Mesenteric fat pad (tissue), 1 donor: ENCODE results near the gene ABCC1. TPM values are rescaled to one million over a fixed set of nuclear protein-coding genes. Genes with fewer than 3 reads are reported as not detected.
"Not testable (repeated sequence)": the region's sequence is repeated elsewhere in the genome, so short reads cannot be mapped to it uniquely, and the experiment has no call there.

Experiments
- DNase-seq: peaks from one replicate; pipeline ENCODE4 v3.0.0-alpha.2; 2020; ENCODE audit warnings: low spot score
- total RNA-seq: library from RNA; stranded (reverse); fragmentation: NEBNext Ultra II Directional; extraction: Animal tissue kit (Norgen Biotek cat#: 25700); gene quantifications from one replicate; pipeline ENCODE4 v1.2.1, GENCODE V29; 2021
- donor health status: DM: yes; HTN: yes; CAD: no.

ABCC1 gene
- total RNA-seq, 1 donor from 2014 or later: 42.8 TPM

DNA sequence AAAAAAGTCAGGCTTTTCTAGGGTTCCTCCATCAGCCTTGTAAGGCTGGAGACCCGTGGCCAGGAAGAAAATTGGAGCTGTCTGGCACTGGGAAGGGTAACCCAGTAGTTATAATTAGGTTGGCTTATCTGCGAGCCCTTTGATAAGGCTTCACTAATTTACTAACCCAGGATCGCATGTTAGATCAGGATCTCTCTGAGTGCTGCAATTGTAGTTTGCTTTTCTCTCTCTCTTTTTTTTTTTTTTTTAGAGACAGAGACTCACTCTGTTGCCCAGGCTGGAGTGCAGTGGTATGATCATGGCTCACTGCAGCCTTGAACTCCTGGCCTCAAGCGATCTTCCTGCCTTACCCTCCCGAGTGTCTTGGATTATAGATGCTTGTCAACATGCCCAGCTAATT is 17.0 kb downstream of the ABCC1 start:
- no peak for DNase-seq

DNA sequence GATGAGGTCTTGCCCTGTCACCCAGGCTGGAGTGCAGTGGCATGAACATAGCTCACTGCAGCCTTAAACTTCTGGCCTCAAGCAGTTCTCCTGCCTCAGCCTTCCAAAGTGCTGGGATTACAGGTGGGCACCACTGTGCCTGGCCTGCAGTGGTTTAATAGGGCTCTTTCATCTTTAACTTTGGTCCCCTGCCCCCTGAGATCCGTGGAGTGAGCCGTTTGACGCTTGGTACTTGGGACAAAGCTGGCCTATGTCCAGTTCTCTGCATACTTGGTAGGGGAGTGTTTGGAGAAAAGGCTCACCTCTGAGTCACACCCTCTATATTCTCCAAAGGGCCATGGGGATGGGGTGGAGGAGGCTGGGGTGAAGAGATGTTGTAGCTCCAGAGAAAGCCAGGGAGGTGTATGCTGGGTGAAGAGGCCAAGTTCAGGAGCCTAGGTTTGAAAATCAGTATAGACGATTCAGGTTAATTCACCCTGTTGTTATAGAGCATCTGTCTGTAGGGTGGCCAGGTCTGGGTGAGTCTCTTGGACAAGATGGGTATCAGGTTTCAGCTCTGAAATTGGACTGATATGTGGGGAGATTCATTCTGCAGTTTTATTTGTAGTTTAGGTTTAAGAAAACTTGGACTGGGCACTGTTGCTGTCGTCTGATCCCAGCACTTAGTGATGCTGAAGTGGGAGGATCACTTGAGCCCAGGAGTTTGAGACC is 17.6 kb downstream of the ABCC1 start:
- no peak for DNase-seq

DNA sequence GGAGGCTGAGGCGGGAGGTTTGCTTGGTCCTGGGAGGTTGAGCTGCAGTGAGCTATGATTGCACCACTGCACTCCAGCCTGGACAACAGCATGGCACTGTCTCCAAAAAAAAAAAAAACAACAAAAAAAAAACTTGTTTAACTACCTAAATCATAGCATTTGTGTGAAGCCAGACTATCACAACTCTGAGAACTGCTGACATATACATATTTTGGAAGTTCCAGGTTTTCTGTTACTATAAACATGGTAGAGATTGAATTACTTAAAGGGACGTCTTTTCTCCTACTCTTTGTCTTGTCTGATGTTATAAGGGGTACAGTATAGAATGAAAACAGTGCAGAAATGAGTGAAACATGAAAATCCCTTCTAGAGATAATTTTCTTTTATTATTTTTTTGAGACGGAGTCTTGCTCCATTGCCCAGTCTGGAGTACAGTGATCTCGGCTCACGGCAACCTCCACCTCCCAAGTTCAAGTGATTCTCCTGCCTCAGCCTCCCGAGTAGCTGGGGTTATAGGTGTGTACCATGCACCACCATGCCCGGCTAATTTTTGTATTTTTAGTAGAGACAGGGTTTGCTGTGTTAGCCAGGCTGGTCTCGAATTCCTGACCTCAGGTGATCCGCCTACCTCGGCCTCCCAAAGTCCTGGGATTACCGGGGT is 18.4 kb downstream of the ABCC1 start:
- no peak for DNase-seq

DNA sequence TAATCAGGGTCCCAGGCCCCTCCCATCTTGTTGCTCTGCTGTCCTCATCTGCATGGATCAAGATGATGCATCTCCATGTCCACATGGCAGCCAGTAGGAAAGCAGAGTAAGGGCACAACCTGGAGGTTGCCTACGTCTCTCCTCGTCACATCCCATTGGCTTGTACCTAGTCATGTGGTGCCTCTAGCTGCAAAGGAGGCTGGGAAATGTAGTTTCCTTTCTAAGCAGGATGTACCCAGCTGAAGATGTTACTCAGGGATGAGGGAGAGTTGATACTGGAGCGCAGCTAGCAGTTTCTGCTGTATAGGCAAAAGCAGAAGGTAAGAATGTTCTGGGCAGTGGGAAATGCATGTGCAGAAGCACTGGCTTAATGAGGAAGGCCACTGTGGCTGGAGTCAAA is 20.8 kb downstream of the ABCC1 start:
- DNase-seq: no peak

DNA sequence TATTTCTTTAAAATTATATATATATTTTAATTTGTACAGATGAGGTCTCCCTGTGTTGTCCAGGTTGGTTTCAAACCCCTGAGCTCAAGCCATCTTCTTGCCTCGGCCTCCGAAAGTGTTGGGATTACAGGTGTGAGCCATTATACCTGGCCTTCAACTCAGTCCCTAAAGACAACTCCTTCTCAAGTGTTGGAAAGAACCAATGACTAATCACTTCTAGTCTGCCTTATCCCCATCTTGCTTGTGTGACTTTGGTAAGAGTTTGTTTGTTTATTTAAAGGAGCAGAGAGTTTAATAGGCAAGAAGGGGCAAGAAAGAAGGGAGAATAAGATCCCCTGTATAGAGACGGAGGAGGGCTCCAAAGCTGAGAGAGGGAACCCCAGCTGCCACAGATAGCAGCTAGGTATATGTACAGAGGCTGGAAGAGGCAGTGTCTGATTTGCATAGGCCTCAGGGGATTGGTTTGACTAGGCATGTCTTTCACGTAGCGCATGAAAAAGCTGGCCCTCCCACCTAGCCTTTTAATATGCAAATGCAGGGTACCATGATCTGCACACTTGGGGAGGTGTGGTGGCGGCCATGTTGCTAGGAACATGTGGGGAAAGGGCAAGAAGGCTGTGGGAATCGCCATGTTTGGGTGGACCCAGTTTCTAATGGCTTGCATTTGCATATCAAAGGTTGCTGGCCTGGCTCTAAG is 21.5 kb downstream of the ABCC1 start:
- no peak for DNase-seq

DNA sequence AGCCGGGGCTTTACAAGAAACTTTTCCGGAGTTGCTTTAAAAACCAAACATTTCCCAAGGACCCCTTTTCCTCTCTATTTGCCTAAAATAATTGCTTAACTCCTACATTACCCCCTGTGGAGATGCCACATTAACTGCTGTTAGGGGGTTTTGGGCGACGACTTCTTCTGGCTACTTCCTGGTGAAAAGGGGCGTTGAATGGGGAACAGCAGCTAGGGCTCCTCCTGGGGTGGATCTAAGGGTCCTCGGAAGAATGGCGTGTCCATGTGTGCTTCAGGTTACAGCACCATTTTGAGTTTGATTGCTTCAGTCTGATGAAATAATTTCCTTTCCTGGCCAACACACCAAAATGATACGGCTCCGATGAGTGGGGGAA is 22.0 kb downstream of the ABCC1 start:
- DNase-seq: no peak

DNA sequence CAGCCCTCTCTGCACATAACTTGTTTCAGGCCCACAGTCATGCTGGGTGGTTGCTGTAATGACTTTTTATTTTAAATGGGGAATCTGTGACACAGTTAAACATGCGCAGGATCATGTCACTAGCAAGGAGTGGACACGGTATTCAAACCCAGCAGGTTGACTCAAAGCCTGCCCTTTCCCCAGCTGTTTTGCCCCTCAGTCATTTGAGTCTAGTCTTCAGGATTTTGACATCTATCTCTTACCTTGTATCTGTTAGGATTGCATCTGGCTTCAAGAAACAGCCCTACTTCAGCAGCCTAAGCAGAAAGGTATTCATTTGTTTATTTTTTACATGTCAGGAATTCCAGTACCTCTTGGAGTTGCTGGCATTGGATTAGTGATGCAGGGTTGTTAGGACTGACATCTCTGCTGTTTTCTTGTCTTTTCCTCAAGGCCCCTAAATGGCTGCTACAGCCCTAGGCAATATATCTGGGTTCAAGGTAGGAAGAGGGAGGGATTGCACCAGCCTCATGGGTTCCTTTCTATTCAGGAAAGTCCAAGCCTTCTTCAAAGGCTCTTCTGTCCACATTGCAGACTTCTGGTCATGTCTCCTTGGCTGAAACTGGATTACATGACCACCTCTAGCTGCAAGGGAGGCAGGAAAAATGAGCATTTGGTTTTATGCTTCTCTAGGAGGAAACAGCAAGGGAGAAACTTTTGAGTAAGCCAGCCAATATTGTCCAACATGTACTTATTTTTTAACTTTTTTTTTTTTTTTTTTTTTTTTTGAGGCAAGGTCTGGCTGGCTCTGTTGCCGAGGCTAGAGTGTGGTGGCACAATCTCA is 22.8 kb downstream of the ABCC1 start:
- DNase-seq: no peak

DNA sequence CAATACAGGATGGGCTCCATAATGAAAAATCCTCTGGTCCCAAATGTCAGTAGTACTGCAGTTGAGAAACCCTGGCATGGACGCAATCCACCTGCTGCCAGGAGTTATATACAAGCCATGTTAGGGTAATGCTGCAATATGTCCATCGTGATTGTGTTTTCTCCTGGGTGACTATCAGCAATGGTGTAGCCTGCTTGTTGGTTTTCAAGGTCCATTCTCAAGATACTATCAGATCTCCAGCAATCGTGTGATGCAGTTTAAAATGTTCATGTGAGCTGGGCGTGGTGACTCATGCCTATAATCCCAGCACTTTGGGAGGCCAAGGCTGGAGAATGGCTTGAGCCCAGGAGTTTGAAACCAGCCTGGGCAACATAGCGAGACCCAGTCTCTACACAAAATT is 24.0 kb downstream of the ABCC1 start:
- DNase-seq: no peak

DNA sequence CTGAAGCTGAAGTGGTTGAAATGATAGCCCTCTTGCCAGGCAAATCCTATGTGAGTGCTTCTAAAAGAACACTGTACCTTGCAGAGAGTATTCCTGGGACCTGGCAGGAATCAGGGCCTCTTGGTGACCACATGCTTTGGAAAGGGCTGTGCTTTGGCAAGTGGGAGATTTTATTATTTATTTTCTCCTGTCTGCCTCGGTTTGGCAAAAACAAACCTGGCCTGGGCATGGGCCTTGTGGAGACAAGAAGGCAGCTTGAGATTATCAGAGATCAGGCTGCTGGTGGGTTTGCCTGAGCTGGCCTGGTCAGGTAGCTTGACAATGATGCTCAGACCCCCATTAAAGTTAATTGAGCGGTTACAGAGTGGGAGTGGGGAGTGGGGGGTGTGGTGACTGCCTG is 24.6 kb downstream of the ABCC1 start:
- DNase-seq: no peak

DNA sequence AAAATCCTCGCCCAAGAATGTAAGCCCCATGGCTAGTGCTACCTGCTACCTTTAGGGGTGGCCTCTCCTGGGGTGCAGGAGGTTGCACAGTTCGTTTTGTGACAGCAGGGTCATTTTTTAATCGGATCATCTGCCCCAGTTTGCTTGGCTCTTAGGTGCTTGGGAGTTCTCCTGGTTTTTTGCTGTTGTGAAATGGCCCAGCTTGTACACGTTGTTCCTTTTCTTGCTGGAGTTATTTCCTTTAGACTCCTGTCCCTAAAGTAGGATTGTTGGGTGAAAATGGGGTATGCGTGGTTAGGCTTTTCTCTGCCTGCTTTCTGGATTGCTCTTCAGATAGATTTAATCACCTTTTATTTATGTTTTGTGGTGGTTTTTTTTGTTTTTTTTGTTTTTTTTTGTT is 25.8 kb downstream of the ABCC1 start:
- no peak for DNase-seq

DNA sequence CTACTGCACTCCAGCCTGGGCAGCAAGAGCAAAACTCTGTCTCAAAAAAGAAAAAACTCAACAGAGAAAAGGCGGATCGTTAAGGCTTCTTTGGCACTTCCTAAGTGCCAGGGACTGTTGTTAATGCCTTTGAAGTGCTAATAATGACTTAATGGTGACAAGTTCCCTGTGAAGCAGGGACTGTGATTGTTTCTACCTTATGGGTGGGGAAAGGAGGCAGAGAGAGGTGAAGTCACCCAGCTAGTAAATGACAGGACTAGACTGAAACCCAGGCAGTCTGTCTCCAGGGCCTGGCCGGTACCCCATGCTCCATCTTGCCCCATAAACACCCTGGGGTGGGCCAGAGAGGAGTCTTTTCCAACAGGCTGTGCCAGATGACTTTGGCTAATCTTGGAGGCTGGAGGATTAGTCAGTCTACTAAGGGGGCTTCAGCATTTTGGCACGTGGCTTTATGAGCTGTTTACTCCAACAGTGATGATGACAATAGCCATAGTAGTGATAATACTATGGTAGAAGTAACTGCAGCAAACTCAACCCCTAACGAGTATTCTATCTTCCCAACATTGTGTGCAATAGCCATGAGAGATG is 26.9 kb downstream of the ABCC1 start:
- no peak for DNase-seq

DNA sequence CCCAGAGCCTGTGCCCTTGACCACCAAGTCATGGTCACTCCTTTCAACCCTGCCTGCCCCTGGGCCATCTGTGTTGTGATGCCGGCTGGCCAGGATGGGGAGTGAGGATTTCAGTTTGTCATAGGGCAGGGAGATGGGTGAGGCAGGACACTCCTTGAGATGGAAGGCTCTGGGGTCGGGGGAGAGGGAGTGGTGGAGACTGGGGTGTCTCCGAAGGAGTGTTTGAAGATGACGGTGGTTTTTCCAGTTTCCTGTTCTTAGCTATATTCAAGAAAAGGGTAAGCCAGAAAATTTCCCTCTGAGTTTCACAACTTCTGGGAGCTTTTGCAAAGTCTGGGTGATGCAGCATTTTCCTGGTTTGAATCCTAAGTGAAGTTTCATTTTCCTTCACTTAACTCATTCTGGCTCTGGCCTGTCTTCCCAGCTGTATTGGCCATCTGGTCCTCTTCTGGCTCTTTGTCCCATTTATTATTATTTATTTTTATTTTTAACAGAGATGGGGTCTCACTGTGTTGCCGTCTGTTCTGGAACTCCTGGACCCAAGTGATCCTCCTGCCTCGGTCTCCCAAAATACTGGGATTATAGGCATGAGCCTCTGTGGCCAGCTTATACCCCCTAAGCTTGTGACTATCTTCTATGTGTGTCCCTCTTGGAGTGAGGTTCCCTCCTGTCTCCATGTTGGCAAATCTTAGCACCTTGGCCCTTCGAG is 27.7 kb downstream of the ABCC1 start:
- DNase-seq: no peak

DNA sequence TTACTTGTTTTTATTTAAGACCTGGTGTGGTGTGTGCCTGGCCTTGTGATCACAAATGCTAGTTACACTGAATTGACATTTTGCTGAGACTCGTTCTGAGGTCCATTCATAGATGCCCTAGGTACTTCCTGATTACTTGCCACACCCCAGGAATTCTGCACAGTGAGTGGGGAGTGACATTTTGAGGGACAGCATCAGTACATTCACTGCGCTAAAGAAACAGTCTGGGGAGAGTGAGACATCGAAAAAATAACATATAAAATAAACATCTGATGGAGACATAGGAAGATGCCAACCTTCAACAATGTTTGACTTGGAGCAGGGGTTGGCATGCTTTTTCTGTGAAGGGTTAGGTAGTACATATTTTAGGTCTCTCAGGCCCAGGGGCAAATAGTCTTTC is 30.4 kb downstream of the ABCC1 start:
- DNase-seq: no peak

DNA sequence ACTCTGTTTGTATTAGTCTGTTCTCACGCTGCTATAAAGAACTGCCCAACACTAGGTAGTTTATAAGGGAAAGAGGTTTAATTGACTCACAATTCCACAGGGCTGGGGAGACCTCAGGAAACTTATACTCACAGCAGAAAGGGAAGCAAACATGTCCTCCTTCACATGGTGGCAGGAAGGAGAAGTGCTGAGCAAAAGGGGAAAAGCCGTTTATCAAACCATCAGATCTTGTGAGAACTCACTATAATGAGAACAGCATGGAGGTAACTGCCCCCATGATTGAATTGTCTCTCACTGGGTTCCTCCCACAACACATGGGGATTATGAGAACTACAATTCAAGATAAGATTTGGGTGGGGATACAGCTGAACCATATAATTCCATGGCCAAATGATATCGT is 30.9 kb downstream of the ABCC1 start:
- DNase-seq: no peak

DNA sequence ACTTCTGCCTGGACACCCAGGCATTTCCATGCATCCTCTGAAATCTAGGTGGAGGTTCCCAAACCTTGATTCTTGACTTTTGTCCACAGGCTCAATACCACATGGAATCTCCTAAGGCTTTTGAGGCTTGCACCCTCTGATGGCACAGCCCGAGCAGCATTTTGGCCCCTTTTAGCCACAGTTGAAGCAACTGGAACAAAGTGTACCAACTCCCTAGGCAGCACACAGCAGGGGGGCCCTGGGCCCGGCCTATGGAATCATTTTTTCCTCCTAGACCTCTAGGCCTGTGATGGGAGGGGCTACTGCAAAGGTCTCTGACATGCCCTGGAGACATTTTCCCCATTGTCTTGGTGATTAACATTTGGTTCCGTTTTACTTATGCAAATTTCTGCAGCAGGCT is 32.0 kb downstream of the ABCC1 start:
- DNase-seq: no peak

DNA sequence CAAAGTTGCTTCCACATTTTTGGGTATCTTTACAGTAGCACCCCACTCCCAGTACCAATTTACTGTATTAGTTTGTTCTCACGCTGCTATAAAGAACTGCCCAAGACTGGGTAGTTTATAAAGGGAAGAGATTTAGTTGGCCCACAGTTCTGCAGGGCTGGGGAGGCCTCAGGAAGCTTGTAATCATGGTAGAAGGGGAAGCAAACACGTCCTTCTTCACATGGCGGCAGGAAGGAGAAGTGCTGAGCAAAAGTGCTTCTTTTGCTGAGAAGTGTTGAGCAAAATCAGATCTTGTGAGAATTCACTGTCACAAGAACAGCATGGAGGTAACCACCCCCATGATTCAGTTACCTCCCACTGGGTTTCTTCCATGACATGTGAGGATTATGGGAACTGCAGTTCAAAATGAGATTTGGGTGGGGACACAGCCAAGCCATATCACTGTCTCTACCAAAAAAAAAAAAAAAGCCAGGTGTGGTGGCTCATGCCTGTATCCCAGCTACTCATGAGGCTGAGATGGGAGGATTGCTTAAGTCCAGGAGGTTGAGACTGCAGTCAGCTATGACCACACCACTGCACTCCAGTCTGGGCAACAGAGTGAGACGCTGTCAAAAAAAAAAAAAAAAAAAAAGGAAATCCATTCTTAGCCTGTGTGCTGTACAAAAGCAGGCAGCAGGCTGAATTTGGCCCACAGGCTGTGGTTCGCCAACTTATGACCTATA is 32.9 kb downstream of the ABCC1 start:
- DNase-seq: not testable (repeated sequence)

DNA sequence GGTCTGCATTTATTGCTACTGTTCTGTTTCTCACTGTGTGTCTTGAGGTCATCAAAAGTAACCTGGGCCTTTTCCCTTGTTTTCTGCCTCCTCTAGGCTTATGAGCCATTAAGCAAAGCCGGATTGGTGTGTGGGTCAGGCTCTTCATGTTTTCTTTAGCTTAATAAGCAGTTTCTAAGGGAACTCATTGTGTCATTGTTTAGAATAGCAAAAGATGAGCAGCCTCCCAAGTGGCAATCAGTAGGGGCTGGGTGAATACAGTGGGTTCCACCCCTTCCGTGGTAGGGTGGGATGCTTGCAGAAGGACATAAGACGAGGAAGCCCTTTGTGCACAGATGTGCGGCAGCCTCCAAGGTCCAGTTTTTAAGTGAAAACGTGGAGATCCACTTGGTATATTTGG is 34.5 kb downstream of the ABCC1 start:
- DNase-seq: no peak

DNA sequence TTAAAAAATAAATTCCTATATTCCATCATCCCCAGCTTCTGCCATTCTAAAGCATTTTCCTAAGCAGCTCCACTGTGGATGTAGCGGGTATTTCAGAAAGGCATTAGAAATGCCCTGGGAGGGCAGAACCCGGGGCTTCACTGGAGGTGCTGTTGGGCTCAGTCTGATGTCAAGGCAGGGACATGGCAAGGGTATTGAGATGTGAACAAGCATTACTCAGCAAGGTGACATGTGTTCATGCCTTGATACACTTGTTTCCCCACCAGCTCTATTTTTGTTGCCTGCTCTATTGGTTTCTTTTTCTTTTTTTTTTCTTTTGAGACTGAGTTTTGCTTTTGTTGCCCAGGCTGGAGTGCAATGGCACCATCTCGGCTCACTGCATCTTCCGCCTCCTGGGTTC is 35.7 kb downstream of the ABCC1 start:
- no peak for DNase-seq

DNA sequence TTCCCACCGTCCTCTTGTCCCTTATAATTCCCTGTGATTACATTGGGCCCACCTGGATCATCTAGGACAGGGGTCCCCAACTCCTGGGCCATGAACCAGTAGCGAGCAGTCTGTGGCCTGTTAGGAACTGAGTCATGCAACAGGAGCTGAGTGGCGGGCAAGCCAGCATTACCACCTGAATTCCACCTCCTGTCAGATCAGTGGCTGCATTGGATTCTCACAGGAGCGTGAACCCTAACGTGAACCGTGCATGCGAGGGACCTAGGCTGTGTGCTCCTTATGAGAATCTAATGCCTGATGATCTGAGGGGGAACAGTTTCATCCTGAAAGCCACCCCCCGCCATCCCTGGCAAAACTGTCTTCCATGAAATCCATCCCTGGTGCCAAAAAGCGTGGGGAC is 36.8 kb downstream of the ABCC1 start:
- no peak for DNase-seq
